Measurements from ENCODE around the gene ANKRD11.

DNA sequence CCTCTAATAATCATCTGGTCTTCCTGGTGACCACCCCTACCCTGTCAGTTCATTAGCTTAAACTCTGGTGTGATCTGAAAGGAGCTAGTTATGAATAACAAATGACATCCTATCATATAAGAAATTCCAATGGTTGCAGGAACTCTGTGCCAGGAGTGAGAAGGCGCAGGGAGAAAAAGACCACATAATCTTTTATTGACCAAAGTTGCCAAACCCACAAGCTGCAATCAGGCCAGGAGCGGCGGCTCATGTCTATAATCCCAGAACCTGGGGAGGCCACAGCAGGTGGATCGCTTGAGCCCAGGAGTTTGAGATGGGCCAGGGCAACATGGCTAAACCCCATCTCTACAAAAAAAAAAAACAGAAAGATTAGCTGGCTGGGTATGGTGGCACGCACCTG is 23.4 kb downstream of the ANKRD11 start:
- TF ChIP-seq, protein P1, sequence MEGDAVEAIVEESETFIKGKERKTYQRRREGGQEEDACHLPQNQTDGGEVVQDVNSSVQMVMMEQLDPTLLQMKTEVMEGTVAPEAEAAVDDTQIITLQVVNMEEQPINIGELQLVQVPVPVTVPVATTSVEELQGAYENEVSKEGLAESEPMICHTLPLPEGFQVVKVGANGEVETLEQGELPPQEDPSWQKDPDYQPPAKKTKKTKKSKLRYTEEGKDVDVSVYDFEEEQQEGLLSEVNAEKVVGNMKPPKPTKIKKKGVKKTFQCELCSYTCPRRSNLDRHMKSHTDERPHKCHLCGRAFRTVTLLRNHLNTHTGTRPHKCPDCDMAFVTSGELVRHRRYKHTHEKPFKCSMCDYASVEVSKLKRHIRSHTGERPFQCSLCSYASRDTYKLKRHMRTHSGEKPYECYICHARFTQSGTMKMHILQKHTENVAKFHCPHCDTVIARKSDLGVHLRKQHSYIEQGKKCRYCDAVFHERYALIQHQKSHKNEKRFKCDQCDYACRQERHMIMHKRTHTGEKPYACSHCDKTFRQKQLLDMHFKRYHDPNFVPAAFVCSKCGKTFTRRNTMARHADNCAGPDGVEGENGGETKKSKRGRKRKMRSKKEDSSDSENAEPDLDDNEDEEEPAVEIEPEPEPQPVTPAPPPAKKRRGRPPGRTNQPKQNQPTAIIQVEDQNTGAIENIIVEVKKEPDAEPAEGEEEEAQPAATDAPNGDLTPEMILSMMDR (IDR thresholded peaks at IDR 0.05; ENCODE audit: low read length), result no peak
- TF ChIP-seq EZH2 (optimal IDR thresholded peaks at IDR 0.05; ENCODE audit: low read depth, low read length), result no peak

Measured in MM.1S (cell line).